H1 (cell line): Measurements from ENCODE around the gene DISP3. TPM values are rescaled to one million over a fixed set of nuclear protein-coding genes. Genes with fewer than 3 reads are reported as not detected.

Experiments used
- CHD7 ChIP-seq: fragments of 300-600 bp; sonication (generic); IDR thresholded peaks from 2 replicates; pipeline ENCODE4 v1.7.1; 2012; ENCODE audit warnings: low read length, moderate library complexity, mild to moderate bottlenecking, inconsistent platforms; ENCODE audit not compliant: insufficient replicate concordance
- KDM1A ChIP-seq: fragments of 200-600, 300-600 bp; sonication (generic); IDR thresholded peaks from 2 replicates; pipeline ENCODE4 v1.7.1; 2016; ENCODE audit warnings: mild to moderate bottlenecking, low read length, borderline replicate concordance
- RNF2 ChIP-seq: fragments of 200-900, 300-1000 bp; sonication (generic); IDR thresholded peaks from 2 replicates; pipeline ENCODE4 v1.7.1; 2016; ENCODE audit warnings: borderline replicate concordance, low read depth, mild to moderate bottlenecking, antibody characterized with exemption, low read length; ENCODE audit not compliant: poor library complexity, severe bottlenecking; ENCODE audit errors: missing control alignments
- TAF1 ChIP-seq: IDR thresholded peaks from 2 replicates; pipeline ENCODE4 v1.6.1; 2011; ENCODE audit warnings: mild to moderate bottlenecking, low read depth, low read length
- polyA plus RNA-seq, 7 experiments: library from polyadenylated mRNA; depleted of rRNA in 3 of 7; stranded (reverse) in 5 of 7; unstranded in 2 of 7; fragments of >200 nt in 5 of 7; fragments of 200-250 nt in 2 of 7; gene quantifications; 1 replicate in 5 of 7; 2 replicates in 1 of 7; 4 replicates in 1 of 7; pipeline versions ENCODE4 v1.2.1 to v1.2.3, GENCODE V29; 2011 to 2013; ENCODE audit warnings: missing spikeins in 2 of 7, mixed read lengths in 2 of 7
- total RNA-seq: library from RNA; stranded (reverse); fragmentation: NEBNext Ultra II Directional; extraction: Animal tissue kit (Norgen Biotek cat#: 25700); gene quantifications from 2 replicates; pipeline ENCODE4 v1.2.1, GENCODE V29; 2021
- TF ChIP-seq, protein P1 (sequence below): IDR thresholded peaks from 2 replicates; pipeline ENCODE4 v1.6.1; 2012; ENCODE audit warnings: inconsistent platforms
- TF ChIP-seq, protein P2 (sequence below): IDR thresholded peaks from 2 replicates; pipeline ENCODE4 v1.6.1; 2012; ENCODE audit warnings: low read length, inconsistent platforms

The DISP3 gene
- total and polyA plus RNA-seq, 2 of the 8 experiments (the other 6 are each of a cell fraction or from before 2014, with no cell fraction given) = 3.4 to 4.6 TPM

GRCh38 chr1:11505591-11506538 is 26.9 kb downstream of the DISP3 start (continued):
- no peak for TF ChIP-seq TAF1
- TF ChIP-seq RNF2 = no peak
- TF ChIP-seq, protein P1, sequence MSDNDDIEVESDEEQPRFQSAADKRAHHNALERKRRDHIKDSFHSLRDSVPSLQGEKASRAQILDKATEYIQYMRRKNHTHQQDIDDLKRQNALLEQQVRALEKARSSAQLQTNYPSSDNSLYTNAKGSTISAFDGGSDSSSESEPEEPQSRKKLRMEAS = no peak
- TF ChIP-seq, protein P2, sequence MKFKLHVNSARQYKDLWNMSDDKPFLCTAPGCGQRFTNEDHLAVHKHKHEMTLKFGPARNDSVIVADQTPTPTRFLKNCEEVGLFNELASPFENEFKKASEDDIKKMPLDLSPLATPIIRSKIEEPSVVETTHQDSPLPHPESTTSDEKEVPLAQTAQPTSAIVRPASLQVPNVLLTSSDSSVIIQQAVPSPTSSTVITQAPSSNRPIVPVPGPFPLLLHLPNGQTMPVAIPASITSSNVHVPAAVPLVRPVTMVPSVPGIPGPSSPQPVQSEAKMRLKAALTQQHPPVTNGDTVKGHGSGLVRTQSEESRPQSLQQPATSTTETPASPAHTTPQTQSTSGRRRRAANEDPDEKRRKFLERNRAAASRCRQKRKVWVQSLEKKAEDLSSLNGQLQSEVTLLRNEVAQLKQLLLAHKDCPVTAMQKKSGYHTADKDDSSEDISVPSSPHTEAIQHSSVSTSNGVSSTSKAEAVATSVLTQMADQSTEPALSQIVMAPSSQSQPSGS = no peak
- no peak for TF ChIP-seq KDM1A
- no peak for TF ChIP-seq CHD7
